ENCODE data around the gene BMPR1B.
A peak's percentile ranks its signal among the peaks of the same experiment; 100 is the strongest.

BMPR1B gene

DNA sequence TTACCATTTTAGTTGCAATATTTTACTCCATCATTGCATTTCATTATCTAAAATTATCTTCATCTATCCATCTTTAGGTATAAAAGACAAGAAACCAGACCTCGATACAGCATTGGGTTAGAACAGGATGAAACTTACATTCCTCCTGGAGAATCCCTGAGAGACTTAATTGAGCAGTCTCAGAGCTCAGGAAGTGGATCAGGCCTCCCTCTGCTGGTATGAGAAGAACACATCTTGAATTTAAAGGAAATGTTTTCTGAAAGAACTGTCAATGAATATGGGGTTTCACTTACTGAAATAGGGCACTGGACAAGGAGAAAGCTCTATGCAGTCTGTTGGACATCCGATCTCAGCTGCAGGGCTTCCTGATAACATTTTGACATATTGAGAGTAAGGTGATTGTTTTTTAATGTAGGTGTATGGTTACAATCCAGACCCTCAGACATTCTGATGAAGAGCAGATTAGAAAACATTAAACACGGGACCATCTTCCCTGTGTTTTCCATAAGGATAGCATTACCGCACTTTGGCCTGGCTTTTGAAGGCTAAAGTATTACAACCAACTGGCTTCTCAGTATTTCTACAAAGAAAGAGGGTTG is 367.2 kb downstream of the BMPR1B start:
- TF ChIP-seq, protein P1, sequence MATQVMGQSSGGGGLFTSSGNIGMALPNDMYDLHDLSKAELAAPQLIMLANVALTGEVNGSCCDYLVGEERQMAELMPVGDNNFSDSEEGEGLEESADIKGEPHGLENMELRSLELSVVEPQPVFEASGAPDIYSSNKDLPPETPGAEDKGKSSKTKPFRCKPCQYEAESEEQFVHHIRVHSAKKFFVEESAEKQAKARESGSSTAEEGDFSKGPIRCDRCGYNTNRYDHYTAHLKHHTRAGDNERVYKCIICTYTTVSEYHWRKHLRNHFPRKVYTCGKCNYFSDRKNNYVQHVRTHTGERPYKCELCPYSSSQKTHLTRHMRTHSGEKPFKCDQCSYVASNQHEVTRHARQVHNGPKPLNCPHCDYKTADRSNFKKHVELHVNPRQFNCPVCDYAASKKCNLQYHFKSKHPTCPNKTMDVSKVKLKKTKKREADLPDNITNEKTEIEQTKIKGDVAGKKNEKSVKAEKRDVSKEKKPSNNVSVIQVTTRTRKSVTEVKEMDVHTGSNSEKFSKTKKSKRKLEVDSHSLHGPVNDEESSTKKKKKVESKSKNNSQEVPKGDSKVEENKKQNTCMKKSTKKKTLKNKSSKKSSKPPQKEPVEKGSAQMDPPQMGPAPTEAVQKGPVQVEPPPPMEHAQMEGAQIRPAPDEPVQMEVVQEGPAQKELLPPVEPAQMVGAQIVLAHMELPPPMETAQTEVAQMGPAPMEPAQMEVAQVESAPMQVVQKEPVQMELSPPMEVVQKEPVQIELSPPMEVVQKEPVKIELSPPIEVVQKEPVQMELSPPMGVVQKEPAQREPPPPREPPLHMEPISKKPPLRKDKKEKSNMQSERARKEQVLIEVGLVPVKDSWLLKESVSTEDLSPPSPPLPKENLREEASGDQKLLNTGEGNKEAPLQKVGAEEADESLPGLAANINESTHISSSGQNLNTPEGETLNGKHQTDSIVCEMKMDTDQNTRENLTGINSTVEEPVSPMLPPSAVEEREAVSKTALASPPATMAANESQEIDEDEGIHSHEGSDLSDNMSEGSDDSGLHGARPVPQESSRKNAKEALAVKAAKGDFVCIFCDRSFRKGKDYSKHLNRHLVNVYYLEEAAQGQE (IDR thresholded peaks at IDR 0.05; ENCODE audit: insufficient read depth in 1 of 2, low read depth in 2 of 2, low read length in 2 of 2): no peak
- TF ChIP-seq TAF1 (IDR thresholded peaks at IDR 0.05; ENCODE audit: borderline replicate concordance, insufficient read depth, low read length) (peak; percentile 29; the same call in 1 of the 2 replicates), FOXP2 (optimal IDR thresholded peaks at IDR 0.05; ENCODE audit: borderline replicate concordance, extremely low read depth, extremely low read length, insufficient read depth) (no peak), SIN3A (IDR thresholded peaks at IDR 0.05; ENCODE audit: borderline replicate concordance, insufficient read depth, low read length) (peak; percentile 29; the same call in 1 of the 2 replicates)

DNA sequence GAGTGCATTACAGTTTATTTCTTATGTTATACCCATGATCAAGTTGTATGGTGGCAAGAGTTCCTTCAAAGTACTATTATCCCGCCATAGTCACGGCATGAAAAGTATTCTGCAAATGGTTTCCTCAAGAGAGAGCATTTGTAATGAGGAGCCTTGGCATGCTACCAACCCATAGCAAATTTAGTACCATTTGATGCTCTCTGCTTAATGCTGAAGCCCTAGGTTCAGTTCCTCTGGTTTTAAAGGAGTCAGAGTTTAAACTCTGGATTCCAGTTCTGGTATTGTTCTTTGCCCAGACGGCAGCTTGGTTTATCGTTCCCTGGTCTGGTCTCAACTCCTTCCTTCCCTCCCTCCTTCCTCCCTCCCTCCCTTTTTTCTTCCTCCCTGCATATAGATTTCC is 371.3 kb downstream of the BMPR1B start:
- TF ChIP-seq FOXP2 (optimal IDR thresholded peaks at IDR 0.05; ENCODE audit: borderline replicate concordance, extremely low read depth, extremely low read length, insufficient read depth) (no peak), SIN3A (IDR thresholded peaks at IDR 0.05; ENCODE audit: borderline replicate concordance, insufficient read depth, low read length) (0 out of 2 replicates have a peak, but pooled peaks have one; percentile 44)

DNA sequence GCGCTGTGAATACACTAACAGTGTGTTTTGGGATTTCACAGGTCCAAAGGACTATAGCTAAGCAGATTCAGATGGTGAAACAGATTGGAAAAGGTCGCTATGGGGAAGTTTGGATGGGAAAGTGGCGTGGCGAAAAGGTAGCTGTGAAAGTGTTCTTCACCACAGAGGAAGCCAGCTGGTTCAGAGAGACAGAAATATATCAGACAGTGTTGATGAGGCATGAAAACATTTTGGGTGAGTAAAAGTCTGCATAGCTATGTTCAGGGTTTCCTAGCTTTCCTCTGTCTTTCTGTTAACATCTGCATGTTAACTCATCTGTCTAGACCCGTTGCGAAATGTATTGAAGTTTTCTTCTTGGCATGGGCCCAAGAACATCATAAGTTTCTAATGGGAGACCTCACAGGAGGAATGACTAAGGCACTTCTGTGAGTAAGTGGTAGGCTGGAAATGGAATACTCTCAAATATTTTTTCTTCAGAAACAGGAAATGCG is 372.1 kb downstream of the BMPR1B start:
- TF ChIP-seq, protein P1 (IDR thresholded peaks at IDR 0.05; ENCODE audit: insufficient read depth in 1 of 2, low read depth in 2 of 2, low read length in 2 of 2): peak in 1 of 2 experiments; percentile 26; a peak in 1 of 4 replicates
- TF ChIP-seq FOXP2 (optimal IDR thresholded peaks at IDR 0.05; ENCODE audit: borderline replicate concordance, extremely low read depth, extremely low read length, insufficient read depth) (no peak), SIN3A (IDR thresholded peaks at IDR 0.05; ENCODE audit: borderline replicate concordance, insufficient read depth, low read length) (no peak; the same call in 1 of the 2 replicates), POLR2AphosphoS5 (IDR thresholded peaks at IDR 0.05; ENCODE audit: low read depth, low read length) (peak; percentile 55; the same call in 1 of the 2 replicates)

DNA sequence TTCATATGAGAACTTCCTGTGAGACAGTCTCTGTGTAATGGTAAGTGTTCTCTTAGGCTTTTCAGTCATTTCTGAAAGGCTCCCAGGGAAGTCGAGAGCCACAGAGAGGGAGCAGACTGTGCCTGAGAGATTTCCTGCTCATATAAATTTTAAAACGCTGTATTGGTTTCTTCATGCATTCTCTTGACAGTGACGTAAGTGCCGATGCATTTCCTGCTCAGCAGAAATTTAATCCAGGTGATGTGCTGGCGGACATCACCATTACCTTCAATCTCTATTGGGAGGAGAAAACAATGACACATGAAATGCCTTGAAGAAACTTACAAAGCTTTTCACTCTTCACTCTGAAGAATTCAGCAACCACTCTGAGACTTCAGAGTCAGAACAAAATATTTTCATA is 383.6 kb downstream of the BMPR1B start:
- TF ChIP-seq, protein P1 (IDR thresholded peaks at IDR 0.05; ENCODE audit: insufficient read depth in 1 of 2, low read depth in 2 of 2, low read length in 2 of 2): no peak
- TF ChIP-seq FOXP2 (optimal IDR thresholded peaks at IDR 0.05; ENCODE audit: borderline replicate concordance, extremely low read depth, extremely low read length, insufficient read depth) (no peak), TAF1 (IDR thresholded peaks at IDR 0.05; ENCODE audit: borderline replicate concordance, insufficient read depth, low read length) (no peak), POLR2AphosphoS5 (IDR thresholded peaks at IDR 0.05; ENCODE audit: low read depth, low read length) (no peak), SIN3A (IDR thresholded peaks at IDR 0.05; ENCODE audit: borderline replicate concordance, insufficient read depth, low read length) (no peak)

DNA sequence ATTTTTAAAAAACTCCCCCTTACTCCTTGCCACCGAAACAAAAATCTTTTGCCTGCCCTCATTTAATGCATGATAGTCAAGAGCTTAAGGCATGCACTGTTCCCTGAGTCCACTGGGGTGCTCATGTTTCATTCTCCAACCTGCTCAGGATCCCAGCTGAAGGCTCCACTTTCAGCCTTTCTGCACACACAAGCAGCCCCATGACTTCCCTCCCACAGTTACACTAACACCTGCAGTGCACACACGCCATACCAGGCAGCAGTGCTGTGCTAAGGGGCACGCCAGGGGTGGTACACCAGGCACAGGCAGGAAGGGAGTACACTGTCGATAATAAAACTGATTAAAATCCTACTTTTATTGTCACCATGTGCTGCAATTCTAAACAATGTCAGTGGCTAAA is 385.2 kb downstream of the BMPR1B start:
- TF ChIP-seq POLR2AphosphoS5 (IDR thresholded peaks at IDR 0.05; ENCODE audit: low read depth, low read length) (no peak), SIN3A (IDR thresholded peaks at IDR 0.05; ENCODE audit: borderline replicate concordance, insufficient read depth, low read length) (no peak), FOXP2 (optimal IDR thresholded peaks at IDR 0.05; ENCODE audit: borderline replicate concordance, extremely low read depth, extremely low read length, insufficient read depth) (no peak), TAF1 (IDR thresholded peaks at IDR 0.05; ENCODE audit: borderline replicate concordance, insufficient read depth, low read length) (no peak)
- TF ChIP-seq, protein P1 (IDR thresholded peaks at IDR 0.05; ENCODE audit: insufficient read depth in 1 of 2, low read depth in 2 of 2, low read length in 2 of 2): no peak

Measured in PFSK-1 (cell line).